ENCODE measurements around the gene NEBL.

Gene NEBL

DNA sequence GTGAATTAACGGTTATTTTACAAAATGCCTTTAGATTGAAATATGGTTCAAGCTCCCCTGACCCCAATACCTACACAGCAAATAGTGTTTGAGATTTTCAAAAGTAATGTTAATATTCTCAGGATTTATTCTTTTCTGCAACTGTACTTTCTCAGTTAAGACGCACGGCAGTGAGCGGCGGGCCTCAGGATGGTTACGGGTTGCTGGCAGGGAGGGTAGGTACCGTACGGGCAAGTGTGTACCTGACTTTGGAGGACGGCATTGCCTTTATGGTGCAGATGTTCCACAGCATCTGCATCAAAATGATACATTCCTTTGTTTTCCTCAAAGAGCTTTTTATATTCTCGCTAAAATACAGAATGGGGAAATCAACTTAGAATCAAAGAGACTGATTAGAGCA is 44.8 kb downstream of the NEBL start:
- Mint-ChIP-seq H3K4me3 (no peak overlapping the region), H3K9me3 (no peaks in the 10 kb centered on the region), H3K4me1 (no peaks in the 10 kb centered on the region), H3K27me3 (no peaks in the 10 kb centered on the region), H3K27ac (no peak overlapping the region), H3K36me3 (no peaks in the 10 kb centered on the region)

DNA sequence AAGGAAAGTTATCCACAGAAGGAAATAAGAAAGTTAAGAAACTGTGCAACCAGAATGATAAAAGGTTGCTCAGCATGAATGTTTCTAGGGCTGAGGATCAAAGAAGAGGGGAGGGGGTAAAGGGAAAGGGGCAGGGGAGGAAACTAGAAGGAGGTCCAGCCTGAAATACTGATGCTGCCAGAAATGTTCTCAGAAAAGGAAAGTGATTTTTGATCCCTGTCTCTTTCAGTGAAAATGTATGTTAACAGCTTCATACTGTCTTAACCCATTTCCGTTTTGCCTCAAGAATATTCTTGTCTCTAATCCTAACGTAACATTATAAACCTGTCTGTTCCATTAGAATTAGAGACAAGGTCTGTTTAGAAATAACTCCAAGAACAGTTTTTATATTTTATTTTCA is 49.6 kb downstream of the NEBL start:
- no peak overlapping the region for H3K4me3 Mint-ChIP-seq
- no peaks in the 10 kb centered on the region for H3K36me3 Mint-ChIP-seq
- peaks cover 5% of the 10 kb centered on the region for H3K27me3 Mint-ChIP-seq
- H3K4me1 Mint-ChIP-seq, result no peaks in the 10 kb centered on the region
- H3K9me3 Mint-ChIP-seq, result no peaks in the 10 kb centered on the region
- H3K27ac Mint-ChIP-seq, result no peak overlapping the region

DNA sequence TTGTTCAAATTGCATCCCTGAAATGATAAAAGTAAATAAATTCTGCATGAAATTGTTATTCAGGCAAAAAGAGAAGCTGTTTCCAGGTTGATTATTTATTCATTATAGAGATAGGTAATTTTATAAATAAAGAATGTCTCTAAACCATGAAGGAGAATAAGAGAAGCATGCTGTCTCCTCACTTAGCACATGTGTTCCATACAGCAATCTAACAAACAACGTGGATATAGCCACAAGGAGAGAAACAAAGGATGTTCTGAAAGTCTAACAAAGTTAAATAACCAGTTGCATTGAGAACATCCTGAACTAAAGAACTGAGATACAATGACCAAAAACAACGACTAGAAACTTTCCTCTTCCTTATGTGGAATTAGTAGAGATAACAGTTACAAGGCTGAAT is 50.8 kb downstream of the NEBL start:
- no peaks in the 10 kb centered on the region for H3K9me3 Mint-ChIP-seq
- no peak overlapping the region for H3K27ac Mint-ChIP-seq
- H3K4me1 Mint-ChIP-seq, result no peaks in the 10 kb centered on the region
- peaks cover 5% of the 10 kb centered on the region for H3K27me3 Mint-ChIP-seq
- H3K4me3 Mint-ChIP-seq, result no peak overlapping the region
- H3K36me3 Mint-ChIP-seq, result no peaks in the 10 kb centered on the region

DNA sequence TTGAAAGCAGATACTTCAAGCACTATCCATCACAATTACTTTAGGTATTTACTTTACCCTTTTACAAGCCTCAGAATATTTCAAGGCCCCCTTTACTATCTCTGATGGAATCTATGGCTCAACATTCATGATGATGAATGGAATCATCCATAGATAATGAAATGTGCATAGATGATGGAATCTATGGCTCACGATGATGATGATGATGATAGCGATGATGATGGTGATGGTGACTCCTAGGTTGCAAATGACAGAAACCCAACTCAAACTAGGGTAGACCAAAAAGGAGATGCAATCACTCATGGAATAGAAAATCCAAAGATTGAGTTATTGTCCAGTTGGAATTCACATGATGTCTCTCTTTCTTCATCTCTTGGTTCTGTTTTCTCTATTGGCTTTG is 55.7 kb downstream of the NEBL start:
- Mint-ChIP-seq H3K27me3 (peaks cover 5% of the 10 kb centered on the region), H3K4me3 (no peak overlapping the region), H3K27ac (no peak overlapping the region), H3K9me3 (peaks cover 7% of the 10 kb centered on the region), H3K36me3 (no peaks in the 10 kb centered on the region), H3K4me1 (no peaks in the 10 kb centered on the region)

DNA sequence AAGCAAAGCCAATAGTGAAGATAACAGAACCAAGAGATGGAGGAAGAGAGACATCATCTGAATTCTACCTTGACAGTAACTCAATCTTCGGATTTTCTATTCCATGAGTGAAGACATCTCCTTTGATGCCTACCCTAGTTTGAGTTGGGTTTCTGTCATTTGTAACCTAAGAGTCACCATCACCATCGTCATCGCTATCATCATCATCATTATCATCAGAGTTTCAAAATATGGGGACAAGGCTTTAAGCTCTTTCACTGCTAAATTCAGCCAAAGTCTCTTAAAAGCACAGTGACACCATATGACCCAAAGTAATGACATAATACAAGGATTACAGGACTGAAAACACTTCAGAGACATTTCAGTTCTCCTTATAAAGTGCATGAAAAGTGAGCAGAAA is 57.2 kb downstream of the NEBL start:
- Mint-ChIP-seq H3K4me3 (no peak overlapping the region), H3K36me3 (no peaks in the 10 kb centered on the region), H3K27me3 (peaks cover 1% of the 10 kb centered on the region), H3K27ac (no peak overlapping the region), H3K4me1 (no peaks in the 10 kb centered on the region), H3K9me3 (peaks cover 7% of the 10 kb centered on the region)

DNA sequence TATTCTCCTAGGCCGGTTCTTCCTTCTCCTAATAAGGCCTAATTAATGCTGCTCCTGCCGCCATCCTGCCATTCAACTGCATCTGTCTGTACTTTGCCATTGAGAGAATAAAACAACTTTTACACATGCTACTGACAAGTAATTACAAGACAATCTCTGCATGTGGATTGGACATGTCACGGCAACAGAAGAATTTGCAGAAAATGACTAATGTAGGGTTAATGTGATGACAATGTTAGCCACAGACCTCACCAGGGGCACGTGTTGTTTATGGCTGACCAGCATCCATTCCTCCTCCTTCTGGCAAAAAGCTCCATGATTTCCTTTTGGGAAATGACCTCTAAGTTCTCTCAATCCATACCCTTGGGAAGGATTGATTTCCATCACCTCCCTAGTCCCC is 58.0 kb downstream of the NEBL start:
- Mint-ChIP-seq H3K4me3 (no peak overlapping the region), H3K4me1 (no peaks in the 10 kb centered on the region), H3K9me3 (peaks cover 7% of the 10 kb centered on the region), H3K27me3 (peaks cover 1% of the 10 kb centered on the region), H3K36me3 (no peaks in the 10 kb centered on the region), H3K27ac (no peak overlapping the region)

DNA sequence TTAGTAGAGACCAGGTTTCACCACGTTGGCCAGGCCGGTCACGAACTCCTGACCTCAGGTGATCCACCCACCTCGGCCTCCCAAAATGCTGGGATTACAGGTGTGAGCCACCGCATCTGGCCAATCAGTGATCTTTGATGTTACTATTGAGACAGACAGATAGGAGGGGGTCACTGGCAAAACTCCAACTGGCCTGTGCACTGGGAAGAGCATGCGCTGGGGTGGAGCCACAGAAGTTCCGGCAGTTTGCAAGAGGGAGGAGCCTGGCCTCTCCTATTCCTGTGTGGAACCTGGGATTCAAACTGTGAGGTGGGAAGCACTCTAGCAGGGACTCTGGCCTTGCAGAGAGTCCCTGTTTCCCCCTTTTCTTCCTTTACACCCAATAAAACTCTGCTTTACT is 60.7 kb downstream of the NEBL start:
- H3K36me3 Mint-ChIP-seq, result no peaks in the 10 kb centered on the region
- peaks cover 3% of the 10 kb centered on the region for H3K27me3 Mint-ChIP-seq
- H3K9me3 Mint-ChIP-seq, result peaks cover 7% of the 10 kb centered on the region
- no peak overlapping the region for H3K27ac Mint-ChIP-seq
- no peak overlapping the region for H3K4me3 Mint-ChIP-seq
- H3K4me1 Mint-ChIP-seq, result no peaks in the 10 kb centered on the region

DNA sequence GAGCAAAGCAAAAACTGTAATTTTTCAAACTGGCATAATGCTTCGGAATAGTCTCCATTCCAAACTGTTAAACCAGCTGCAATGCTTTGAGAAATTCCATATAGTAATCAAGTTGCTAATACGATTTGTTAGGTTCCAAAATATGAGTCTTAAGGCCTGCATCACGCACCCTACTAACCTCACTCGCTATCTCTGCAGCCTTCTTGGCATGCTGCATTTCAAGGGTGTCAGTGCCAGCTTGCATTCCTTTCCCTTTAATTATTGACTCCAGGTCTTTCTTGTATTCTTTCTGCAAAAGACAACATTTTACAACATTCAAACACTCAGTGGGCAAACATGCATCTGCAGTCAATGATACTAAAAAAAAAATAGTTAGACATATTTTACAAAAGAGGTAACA is 61.8 kb downstream of the NEBL start:
- Mint-ChIP-seq H3K27ac (no peak overlapping the region), H3K27me3 (peaks cover 3% of the 10 kb centered on the region), H3K4me1 (no peaks in the 10 kb centered on the region), H3K9me3 (peaks cover 7% of the 10 kb centered on the region), H3K4me3 (no peak overlapping the region), H3K36me3 (no peaks in the 10 kb centered on the region)

DNA sequence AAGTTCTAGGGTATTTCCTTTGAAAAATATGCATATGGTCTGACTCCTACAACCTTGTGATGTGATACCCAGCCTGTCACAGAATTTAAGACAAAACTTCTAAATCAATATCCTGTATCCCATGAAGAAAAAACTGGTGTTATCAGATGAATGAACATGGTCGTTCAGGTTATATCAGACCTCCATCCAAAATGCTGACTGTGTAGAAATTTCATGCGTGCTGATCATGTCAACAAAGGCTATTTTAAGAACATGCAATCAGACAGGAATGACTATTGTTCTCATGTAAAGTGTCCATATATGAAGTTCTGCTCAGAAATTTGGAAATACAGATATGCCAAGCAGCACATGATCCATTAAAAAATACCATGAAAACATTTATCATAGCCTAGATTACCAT is 62.3 kb downstream of the NEBL start:
- no peaks in the 10 kb centered on the region for H3K36me3 Mint-ChIP-seq
- peaks cover 7% of the 10 kb centered on the region for H3K9me3 Mint-ChIP-seq
- no peak overlapping the region for H3K4me3 Mint-ChIP-seq
- H3K4me1 Mint-ChIP-seq, result no peaks in the 10 kb centered on the region
- H3K27me3 Mint-ChIP-seq, result peaks cover 3% of the 10 kb centered on the region
- no peak overlapping the region for H3K27ac Mint-ChIP-seq

DNA sequence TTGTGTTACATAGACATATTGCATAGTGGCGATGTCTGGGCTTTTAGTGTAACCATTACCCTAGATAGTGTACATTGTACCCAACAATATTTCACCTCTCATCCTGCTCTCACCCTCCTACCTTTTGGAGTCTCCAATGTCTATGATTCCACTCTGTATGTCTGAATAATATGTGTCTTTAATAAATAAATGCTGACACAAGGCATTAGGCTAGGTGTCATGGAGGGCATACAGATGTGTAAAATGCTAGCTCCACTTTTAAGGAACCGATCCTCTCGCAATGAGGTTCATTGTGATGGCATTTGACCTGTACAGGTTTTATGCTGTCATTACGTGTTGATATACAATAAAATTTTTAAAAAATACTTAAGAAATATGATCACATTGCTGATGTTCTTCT is 74.3 kb downstream of the NEBL start:
- H3K36me3 Mint-ChIP-seq, result no peaks in the 10 kb centered on the region

DNA sequence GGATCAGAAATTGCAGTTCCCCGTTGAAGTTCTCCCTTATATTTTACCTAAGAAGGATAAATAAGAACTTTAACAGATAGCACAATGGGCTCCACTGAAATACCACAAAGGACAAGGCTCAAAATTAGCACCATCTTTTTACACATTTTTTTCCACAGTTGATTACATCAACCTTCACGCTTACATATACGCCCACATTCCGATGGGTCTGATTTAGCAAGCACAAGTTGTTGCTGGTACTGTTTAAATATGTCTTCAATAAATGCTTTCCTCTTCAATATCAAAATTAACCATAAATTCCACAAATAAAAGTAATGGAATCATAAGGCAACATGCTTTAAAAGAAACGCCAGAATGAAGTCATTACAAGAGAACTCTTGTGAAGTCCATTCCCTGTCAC is 79.5 kb downstream of the NEBL start:
- H3K4me3 Mint-ChIP-seq, result no peak overlapping the region
- no peaks in the 10 kb centered on the region for H3K4me1 Mint-ChIP-seq
- no peak overlapping the region for H3K27ac Mint-ChIP-seq
- H3K9me3 Mint-ChIP-seq, result no peaks in the 10 kb centered on the region
- no peaks in the 10 kb centered on the region for H3K27me3 Mint-ChIP-seq
- H3K36me3 Mint-ChIP-seq, result no peaks in the 10 kb centered on the region

More for the DNA sequence above, 74.3 kb downstream of the NEBL start:
- no peaks in the 10 kb centered on the region for H3K9me3 Mint-ChIP-seq
- no peaks in the 10 kb centered on the region for H3K27me3 Mint-ChIP-seq
- H3K4me3 Mint-ChIP-seq, result no peak overlapping the region
- no peak overlapping the region for H3K27ac Mint-ChIP-seq
- no peaks in the 10 kb centered on the region for H3K4me1 Mint-ChIP-seq

DNA sequence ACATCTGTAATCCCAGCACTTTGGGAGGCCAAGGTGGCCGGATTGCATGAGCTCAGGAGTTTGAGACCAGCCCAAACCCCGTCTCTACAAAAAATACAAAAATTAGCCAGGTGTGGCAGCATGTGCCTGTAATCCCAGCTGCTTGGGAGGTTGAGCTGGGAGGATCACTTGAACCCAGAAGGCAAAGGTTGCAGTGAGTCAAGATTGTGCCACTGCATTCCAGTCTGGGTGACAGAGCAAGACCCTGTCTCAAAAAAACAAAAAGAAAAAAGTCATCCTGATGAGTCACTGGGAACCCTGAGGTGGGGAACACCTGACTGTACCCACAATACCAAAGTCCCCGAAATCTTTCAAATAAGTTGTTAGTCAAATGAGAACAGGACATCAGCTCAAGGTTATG is 80.0 kb downstream of the NEBL start:
- Mint-ChIP-seq H3K4me3 (no peak overlapping the region), H3K36me3 (no peaks in the 10 kb centered on the region), H3K27me3 (no peaks in the 10 kb centered on the region), H3K9me3 (no peaks in the 10 kb centered on the region), H3K4me1 (no peaks in the 10 kb centered on the region), H3K27ac (no peak overlapping the region)

DNA sequence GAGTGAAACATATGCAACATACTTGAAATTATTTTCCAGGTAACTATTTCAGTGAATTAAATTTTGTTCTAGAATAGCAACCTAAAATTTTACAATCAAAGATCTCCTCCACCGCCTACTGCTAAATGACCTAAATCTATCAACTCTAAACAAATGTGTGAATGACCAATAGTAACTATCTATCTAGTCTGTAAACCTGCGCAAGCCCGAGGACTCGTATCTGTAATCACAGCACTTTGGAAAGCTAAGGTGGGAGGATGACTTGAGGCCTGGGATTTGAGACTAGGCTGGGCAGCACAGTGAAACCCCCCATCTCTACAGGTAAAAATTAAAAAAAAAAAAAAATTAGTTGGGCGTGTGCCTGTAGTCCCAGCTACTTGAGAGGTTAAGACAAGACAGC is 83.0 kb downstream of the NEBL start:
- H3K4me1 Mint-ChIP-seq, result no peaks in the 10 kb centered on the region
- no peaks in the 10 kb centered on the region for H3K36me3 Mint-ChIP-seq
- no peaks in the 10 kb centered on the region for H3K27me3 Mint-ChIP-seq
- H3K9me3 Mint-ChIP-seq, result no peaks in the 10 kb centered on the region
- no peak overlapping the region for H3K27ac Mint-ChIP-seq
- H3K4me3 Mint-ChIP-seq, result no peak overlapping the region

DNA sequence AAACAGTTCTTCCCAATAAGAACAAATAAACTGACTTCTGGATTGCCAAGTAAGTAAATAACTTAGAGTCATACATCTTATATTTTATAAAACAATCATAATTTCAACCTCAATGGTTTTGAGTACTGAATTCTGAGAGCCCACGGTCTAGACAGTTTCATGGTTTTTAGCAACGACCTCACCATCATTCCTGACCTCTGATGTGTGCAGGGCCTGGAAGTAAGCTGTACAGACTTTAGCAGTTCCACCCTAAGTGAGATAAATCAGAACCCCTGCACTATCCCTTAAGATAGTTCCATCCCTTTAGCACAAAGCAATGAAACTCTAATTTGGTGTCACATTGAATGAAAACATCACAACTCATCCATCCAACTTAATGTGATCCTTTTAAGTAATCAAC is 86.0 kb downstream of the NEBL start:
- no peaks in the 10 kb centered on the region for H3K36me3 Mint-ChIP-seq

DNA sequence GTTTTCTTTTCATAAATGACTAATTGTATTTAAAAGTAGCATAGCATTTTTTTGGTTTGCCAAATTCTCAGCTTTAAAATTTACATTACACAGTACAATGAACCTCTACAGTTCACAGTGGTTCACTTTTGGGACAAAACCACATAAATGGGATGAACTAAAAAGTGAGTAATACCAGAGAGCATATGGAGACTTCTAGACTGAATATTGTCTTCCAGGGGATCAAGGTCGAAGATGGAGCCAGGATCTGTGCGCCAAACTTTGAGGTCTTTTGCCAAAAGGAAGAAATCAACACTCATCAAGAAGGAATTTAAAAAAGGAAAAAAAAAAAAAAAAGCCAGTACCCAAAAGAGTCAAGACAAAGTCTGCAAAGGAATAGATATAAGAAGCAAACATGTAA is 87.5 kb downstream of the NEBL start:
- Mint-ChIP-seq H3K4me1 (no peaks in the 10 kb centered on the region), H3K36me3 (no peaks in the 10 kb centered on the region), H3K27me3 (peaks cover 3% of the 10 kb centered on the region), H3K27ac (no peak overlapping the region), H3K9me3 (no peaks in the 10 kb centered on the region), H3K4me3 (no peak overlapping the region)

More for the DNA sequence above, 86.0 kb downstream of the NEBL start:
- Mint-ChIP-seq H3K27me3 (peaks cover 3% of the 10 kb centered on the region), H3K9me3 (no peaks in the 10 kb centered on the region), H3K4me3 (no peak overlapping the region), H3K4me1 (no peaks in the 10 kb centered on the region), H3K27ac (no peak overlapping the region)

DNA sequence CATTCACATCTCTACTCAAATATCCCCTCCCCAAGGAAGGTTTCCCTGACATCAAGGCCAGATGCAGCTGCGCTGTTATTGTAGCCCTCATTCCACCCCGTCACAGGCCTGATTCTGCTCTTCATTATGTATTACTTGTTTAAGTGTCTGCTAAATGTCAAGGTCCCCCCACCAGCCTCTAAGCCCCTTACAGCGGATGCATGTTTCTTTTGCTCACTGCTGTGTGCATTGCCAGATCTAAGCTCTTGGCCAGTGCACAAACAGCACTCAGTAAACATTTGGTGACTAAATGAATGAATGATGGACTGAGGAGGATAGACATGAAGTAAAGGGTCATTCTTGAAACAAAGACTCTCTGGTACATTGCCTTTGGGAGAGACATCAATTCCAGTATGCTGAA is 90.6 kb downstream of the NEBL start:
- Mint-ChIP-seq H3K9me3 (no peaks in the 10 kb centered on the region), H3K4me3 (no peak overlapping the region), H3K36me3 (no peaks in the 10 kb centered on the region), H3K27me3 (peaks cover 3% of the 10 kb centered on the region), H3K4me1 (no peaks in the 10 kb centered on the region), H3K27ac (no peak overlapping the region)

DNA sequence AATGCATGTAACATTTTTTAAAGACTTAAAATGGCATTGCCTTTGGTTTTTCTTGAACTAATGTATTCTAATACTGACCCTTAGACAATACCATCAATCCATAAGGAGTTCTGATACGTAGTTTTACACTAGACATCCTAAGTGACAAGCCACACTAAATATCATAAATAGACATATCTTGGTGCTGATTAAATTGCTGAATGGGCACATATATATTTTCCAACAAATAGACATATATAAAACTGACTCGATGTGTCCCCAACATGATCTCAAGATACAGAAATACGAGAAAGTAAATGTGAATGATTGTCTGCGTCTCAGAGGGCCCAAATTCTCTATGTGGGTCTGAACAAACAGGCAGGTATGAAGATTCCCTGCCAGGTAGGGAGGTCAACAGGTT is 99.8 kb downstream of the NEBL start:
- Mint-ChIP-seq H3K4me1 (no peaks in the 10 kb centered on the region), H3K36me3 (no peaks in the 10 kb centered on the region), H3K27me3 (peaks cover 1% of the 10 kb centered on the region), H3K4me3 (no peak overlapping the region), H3K9me3 (no peaks in the 10 kb centered on the region), H3K27ac (no peak overlapping the region)

DNA sequence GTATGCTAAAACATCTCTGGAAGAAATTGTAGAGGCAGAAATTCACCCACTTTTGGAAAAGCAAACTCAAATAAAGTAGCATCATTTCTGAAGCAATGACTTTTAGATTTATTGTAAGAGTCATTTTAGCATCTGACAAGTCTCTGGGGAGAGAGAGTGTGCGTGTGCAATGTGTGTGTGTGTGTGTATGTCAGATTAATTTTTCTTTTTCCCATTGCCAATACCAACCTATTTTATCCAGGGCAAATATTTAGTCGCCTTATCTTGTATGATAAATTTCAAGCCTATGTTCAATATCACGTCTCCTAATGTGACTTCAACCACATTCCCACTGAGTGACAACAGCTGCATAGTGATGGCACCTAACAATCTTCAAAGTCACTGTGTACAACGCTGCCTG is 101.7 kb downstream of the NEBL start:
- no peak overlapping the region for H3K27ac Mint-ChIP-seq
- peaks cover 1% of the 10 kb centered on the region for H3K27me3 Mint-ChIP-seq
- H3K9me3 Mint-ChIP-seq, result no peaks in the 10 kb centered on the region
- H3K4me1 Mint-ChIP-seq, result no peaks in the 10 kb centered on the region
- H3K36me3 Mint-ChIP-seq, result no peaks in the 10 kb centered on the region
- H3K4me3 Mint-ChIP-seq, result no peak overlapping the region

Measured in activated naive CD4-positive, alpha-beta T cell treated with anti-CD3 and anti-CD28 coated beads, Interleukin-2, amount 50 U/mL, for 24 hours (primary cell).